Stimulated activated CD4-positive, alpha-beta T cell treated with anti-CD3 and anti-CD28 coated beads, Interleukin-2, amount 100 ng/mL, for 24 hours (primary cell): Measurements from ENCODE around the gene ANTXR2.

Experiments
- DNase-seq, 2 donors: peaks; one replicate each; pipeline ENCODE4 v3.0.0-alpha.2; 2020

Gene ANTXR2

DNA sequence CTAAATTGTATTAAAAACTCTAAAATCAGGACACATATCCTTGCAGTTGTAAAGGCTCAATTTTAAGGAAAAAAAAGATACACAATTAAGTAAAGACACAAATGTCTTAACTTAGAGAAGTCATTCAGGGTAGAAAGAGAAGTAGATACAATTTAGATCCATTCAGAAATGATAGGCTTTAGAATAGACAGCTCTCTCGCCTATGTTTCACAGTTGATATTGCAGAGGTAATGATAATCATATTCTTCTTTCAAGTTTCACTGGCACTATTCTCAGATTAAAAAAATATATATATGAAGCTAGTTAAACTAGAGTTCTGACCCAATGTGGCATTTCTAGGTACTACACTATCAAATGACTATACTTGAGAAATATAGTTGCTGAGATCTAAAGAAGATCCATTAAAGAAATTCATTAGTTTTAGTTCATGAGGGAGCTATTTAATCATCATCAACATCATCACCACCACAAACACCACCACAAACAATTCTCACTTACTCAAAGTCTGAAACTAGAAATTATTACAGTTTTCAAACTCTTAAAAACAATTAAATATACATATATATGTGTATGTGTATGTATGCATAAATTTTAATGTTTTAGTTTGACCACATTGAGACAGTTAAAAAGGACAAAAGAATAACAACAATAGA is 93.1 kb downstream of the ANTXR2 start:
- DNase-seq = no peak

DNA sequence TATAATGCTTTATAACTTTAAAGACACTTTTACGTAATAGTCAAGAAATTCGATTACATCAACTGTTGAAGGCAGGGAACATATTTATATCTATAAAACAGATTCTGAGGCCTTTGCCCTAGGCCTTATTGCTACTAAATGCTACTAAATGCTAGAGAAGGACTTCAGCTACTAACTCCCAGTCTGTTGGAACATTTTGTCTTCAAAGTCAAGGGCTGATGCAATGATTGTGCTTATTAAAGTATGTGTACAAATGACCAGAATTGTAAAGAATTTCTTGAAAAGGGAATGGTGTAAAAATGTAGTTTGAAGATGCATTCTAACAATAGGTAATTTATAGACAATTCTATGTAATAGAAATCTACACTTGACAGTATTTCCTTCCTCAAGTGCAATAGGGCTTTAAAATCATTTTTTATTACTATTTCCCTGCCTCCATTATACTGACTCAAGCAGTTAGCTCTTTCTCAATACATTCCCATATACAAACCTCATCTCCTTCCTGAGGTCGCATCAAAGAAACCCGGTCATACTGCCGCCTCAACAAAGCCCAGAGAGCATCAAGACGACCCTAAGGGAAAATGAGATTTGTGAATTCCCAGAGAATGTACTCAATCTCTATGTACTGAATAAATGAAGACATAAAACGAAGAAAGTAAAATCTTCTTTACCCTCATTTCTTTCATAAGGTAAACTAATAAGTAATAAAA is 95.7 kb downstream of the ANTXR2 start:
- no peak for DNase-seq

DNA sequence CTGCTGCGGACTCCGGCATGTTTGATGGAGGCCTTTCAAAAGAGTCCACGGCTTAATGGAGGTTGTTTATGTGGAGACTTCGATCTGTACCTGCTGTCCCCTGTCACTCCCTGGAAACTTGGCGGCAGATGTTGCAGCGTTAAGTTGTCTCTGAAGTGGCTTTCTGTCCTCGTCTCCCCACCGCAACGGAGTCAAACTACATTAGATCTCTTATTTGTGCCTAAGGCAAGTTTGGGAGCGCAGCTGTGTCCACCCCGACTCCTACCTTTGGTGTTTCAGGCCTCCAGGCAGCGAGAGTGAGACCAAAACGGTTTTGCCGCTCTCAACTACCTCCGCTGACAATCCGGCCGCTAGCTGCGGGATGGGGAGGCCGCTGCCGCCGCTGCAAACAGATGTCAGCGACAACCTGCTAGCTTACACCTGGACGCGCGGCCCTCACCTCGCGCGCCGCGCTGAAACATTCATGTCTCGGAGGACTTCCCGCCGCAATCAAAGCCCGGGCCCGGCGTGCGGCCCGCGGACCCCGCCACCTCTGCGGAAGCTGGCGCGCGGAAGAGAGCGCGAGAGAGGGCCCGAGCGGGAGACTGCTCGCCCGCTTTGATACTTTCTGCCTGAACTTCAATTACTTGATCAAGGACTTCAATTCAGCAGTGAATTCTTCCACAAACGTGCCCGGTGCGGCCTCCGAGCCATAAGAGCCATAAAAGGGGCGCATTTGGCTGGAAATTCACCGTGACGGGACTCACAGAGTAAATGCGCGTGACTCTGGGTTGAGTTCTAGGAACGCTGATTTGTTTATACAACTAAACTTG is 108.4 kb downstream of the ANTXR2 start:
- DNase-seq = no peak

DNA sequence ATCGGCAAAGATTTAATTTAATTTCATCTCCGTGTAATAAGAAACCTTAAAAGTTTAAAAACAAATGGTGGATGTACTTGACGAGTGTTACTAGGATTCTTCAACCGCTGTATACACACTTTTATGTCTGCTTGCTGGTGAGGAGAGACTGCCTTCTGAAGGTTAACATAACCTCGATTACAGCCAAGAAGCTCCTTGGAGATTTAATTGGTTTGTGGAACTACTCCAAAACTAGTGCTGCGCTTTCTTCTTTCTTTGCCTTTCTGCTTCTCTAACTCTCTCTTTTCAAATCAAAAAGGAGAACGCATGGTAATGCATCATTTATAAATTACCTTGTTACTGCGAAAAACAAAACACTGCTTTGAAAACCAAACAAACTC is 109.0 kb downstream of the ANTXR2 start:
- no peak for DNase-seq

DNA sequence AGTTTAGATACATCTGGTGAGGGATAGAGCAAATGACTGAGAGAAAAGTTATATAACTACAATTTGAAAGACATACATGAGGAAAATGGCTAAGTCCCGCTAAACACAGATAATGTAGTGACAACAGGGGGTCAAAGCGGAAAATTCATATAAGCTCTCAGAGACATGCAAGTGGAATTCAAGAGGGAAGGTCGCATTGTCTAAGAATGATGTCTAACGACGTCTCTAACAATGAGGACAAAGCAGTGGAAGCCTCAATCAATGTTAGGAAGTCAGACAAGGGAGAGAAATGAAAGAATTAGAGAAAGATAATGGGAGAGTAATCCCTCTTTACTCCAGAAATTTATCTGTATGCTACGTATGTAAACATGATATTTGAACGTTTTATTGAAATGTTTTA is 113.4 kb downstream of the ANTXR2 start:
- no peak for DNase-seq

DNA sequence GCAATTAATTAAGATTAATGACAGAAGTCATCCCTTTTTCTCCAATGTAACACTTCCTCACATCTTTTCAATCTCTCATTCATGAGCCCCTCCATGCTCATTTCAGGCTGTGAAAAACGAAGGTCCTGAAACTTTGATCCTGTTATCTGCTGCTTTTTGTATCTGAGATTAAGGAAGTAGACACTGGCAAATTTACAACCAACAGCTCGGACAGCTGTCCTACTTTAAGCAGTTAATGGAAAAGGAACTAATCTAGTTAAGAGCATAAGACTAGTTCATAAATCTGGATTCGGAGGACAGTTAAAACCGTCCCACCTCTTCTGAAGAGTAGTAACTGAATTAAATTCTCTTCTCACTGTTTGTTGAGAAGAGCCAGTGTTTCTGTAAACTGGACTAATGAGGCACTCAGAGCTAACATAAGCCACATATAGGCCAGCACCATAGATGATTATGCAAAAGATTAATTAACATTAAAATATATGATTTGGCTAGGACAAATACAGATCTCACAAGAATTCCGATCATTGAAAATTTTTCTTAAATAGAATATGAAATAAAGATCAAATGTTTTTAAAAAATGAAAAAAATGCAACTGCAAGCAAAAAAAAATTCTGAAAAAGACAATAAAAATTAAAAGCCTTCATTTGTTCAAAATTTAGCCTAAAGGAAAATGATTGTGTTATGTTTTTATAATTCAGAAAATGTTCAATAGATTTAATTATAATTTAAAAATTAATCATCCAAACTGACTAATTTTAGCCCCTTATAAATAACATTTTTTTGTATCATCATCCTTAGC is 114.4 kb downstream of the ANTXR2 start:
- no peak for DNase-seq

DNA sequence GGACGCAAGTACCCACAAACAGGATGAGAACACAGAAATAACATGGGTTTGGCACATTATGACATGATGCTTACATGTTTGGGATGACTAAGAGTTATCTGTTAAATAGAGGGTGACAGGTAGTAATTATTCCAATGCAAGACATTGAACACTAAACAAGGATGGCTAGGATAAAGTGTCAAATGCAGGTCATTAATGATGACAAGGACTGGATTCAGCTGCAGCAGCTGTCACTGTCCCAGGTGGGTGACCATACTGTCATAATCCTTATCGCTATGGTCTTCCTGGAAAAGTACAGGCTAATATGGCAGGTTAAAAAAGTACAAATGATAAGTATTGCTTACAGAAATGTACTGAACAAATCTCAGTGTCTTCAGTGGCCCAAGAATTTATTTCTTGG is 123.9 kb downstream of the ANTXR2 start:
- no peak for DNase-seq

DNA sequence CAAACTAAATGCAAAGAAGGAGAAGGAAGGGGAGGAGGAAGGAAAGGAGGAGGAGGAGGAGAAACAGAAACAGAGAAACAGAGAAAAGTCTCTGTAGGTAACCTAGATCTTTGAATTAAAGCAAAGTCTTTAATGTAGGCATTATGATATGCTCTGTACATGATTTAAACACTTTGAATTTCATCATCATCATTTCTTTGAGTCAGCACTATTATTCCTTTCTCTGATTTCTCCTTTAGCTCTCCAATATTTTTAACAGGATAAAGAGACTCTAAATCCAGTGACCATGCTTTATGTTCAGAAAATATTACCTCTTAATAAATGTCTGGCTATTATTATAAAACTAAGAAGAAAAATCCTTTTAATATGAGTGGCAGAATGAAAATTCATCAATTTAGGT is 124.3 kb downstream of the ANTXR2 start:
- no peak for DNase-seq

DNA sequence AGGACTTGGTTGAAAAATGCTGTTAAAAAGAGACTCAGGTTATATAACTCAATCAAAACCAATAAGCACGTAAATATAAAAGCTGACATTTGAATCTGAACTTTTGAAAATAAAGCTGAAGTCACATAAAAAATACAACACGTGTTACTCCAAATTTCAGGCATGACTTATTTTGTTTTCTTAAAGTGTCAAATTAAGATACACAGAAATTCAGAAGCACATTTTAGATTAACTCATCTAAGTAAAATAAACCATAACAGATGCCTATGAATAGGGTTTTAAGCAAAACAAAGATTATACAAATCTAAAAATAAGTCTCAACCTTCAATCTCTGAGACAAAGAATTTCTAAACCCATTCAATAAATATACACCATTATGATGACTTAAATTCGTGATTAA is 124.8 kb downstream of the ANTXR2 start:
- no peak for DNase-seq

DNA sequence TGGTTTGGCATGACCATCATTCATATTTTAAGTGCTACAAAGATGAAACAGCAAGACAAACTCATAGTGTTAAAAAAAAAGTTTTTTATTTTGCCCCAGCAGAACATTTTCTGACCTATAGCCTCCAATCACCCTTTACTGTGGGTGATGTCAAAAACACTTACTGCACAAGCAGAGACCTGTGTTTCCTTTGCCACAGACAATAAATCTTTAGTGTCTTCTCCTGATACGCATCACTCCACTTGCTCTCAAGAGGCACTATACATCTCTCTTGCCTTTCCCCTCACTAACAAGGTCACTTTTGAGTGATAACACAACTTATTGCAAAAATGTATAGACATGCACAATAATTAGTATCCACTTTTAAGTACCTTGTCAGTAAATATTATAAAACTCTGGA is 125.6 kb downstream of the ANTXR2 start:
- no peak for DNase-seq

DNA sequence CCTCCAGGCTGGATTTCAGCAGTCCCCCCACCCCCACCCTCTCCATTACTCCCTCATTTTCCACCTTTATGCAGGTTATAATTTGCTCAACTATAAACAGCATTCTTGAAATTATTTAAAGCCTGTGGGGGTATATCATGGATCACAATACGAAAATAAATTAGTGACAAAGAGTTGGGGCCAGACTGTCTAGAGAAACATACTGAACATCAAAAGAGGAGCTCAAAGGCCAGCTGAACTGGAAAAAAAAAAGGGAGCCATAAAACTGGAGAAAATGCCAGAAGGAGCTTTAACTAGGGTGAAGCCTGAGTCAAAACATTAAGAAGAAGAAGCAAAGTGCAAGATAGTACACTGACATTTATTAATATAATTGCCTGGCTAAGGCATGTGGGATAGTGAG is 137.8 kb downstream of the ANTXR2 start:
- DNase-seq = no peak

DNA sequence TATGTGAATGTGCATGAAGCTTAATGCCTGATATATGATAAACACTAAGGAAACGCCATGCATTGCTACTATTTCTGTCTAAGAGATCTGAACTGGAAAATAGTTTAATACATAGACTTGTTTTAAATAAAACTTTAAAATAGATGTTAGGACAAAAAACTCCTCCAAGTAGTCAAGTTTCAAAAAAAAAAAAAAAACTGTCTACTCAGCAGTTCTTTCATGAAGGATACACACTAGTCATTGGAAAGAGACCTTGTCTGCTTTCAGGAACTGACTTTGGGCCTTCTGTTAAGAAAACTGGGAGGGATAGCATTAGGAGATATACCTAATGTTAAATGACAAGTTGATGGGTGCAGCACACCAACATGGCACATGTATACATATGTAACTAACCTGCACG is 138.4 kb downstream of the ANTXR2 start:
- no peak for DNase-seq

DNA sequence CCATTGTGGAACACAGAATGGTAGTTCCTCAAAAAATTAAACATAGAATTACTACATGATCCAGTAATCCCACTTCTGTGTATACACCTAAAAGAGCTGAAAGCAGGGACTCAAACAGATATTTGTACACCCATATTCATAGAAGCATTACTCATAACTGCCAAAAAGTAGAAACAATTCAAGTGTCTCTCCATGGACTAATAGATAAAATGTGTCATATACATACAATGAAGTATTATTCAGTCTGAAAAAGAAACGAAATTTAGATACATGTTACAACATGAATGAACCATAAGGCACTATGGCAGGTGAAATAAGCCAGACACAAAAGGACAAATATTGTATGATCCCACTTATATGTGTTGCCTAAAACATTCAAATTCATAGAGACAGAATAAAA is 145.1 kb downstream of the ANTXR2 start:
- no peak for DNase-seq

DNA sequence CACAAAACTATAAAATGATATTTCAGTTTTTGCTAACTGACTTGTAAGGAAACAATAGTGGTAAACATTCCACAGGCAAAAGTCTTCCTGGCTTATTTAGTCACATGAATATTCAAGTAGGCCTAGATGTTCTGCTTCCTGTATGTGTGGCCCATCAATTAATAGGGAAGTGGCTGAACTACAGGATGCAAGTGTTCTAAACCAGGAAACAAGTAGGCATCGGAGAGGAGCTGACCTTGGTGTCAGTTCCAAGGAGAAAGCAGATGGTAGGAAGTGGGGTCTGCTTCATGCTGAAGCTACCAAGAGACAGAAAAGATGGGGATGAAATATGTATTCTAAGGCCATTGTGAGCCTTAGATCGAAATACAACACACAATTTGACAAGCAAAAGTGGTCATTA is 149.7 kb downstream of the ANTXR2 start:
- no peak for DNase-seq

DNA sequence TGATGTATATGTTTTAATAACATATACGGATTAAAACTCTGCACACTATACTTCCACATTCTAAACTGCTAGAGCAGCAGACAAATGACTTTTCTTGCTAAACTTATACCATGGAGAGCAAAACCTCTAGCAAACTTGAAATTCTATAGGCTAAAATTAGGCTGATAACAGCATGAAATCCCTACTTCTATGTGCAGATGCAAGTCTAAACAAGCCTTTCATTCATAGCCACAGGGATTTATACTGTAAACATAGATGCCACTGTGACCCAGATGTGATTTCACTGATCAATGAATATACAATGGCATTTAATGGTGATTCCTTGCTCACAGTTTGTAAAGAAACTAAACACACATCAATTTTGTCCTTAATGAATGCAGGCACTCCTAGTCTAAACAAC is 151.0 kb downstream of the ANTXR2 start:
- no peak for DNase-seq

DNA sequence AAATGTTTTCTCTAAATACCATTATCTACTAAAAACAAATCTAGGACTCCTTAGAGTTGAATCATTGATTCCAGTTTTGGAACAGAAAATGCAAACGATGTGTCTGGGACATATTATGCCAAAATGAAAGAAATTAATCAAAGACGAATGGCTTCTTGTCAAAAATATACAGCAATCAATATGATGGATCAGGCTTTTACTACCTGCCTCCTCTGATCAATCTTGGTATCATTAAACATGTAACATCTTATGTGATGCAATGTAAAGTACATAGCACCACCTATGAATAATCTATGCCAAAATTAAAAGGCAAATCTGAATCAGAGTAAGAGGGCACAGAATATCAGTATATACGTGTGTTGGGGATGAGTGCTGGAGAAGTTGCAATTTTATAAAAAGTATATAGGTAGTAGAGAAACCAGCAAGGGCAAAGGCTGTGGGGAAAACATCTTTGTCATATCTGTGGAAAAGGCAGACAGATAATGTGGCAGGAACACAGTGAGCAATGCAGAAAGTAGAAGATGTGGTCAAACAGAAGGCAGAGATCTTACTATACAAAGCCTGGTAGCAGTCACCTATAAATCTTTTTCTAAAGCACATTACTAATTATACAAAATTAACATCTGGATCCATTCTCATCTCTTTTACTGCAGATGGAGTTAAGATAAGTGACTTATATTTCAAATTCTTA is 152.7 kb downstream of the ANTXR2 start:
- DNase-seq = no peak

DNA sequence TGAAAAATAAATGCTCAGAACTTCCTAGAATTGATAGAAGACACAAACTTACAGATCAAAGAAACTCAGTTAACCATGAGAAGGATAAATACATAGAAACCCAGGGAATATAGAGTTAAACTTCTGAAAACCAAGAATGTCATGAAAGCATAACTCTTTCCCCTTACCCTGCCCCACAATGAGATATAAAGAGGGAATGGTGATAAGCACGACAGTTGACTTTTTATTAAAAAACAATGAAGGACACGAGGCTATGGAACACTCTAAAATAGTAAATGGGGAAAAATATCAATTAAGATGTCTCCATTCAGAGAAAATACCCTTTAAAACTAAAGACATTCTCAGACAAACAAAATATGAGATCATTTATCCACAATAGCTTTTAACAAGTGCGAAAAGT is 154.7 kb downstream of the ANTXR2 start:
- DNase-seq = no peak

DNA sequence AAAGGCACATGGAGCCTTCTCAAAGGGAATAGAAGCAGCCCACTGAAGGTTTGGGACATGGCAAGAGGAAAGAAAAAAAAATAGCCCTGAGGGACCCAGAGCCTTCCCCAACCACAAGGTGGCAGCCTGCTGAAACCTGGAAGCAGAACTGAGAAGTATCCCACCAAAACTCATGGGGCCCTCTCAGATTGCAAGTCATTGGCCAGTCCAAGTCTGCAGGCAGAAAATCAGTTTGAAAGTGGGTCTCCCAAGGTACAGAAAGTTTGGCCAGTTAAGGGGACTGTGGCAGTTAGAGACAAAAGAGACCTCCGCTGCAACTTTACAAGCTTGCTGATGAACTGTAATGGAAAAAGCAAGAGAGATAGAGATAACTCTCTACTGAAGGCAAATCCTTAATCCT is 155.8 kb downstream of the ANTXR2 start:
- peak; percentile 56 to 60 for DNase-seq

DNA sequence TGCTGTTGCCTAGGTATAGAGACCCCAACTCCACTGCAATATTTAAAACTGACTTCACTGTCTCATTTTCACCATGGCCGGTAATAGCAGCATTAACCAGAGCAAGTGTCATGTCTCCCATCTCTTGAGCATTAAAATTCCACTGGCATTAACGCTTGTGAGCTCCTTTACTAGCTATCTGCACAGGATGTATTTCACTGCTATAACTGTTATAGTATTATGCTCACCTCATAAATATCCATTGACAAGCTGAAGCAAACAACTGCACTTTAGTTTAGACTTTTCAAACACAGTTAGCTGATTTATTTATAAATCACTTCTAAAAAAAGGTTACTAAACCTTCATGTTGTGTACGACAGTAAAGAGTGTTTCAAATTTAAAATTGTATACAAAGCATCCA is 157.8 kb downstream of the ANTXR2 start:
- no peak for DNase-seq

DNA sequence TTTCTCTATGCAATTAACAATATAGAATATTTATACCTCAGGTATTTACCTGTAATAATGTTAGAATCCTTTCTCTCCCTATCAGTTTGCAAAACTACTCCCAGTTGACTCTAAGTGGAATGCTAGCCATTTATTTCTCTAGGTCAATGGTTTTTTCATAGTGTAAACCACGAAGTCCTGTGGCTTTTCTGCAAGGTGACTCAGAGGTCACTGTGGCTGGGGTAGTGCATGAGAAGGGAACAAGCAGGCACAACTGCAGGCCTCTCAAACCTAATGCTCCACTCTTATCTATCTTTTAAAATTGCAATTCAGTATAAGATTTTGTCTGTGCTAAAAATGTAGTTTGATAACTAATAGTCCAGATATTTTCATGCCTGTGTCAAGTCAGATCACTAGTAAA is 159.4 kb downstream of the ANTXR2 start:
- DNase-seq = no peak

DNA sequence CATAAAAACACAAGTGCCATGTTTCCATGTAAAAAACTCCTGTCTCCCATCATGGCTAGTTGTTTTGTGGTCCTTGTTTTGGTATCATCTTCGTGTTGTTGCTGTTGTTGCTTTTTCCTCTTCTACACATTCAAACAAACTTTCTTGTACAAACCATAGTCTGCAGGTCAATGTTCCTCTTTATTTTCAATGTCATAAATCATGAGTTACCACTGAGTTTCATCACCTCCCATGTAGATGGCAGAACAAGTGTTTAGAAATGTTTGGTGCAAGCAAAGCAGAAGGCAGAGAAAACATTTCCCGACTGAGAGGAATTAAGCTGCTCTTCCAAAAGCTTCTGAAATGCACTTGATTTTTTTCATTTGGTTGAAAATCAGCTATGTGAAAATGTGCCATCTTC is 166.0 kb downstream of the ANTXR2 start:
- no peak for DNase-seq

DNA sequence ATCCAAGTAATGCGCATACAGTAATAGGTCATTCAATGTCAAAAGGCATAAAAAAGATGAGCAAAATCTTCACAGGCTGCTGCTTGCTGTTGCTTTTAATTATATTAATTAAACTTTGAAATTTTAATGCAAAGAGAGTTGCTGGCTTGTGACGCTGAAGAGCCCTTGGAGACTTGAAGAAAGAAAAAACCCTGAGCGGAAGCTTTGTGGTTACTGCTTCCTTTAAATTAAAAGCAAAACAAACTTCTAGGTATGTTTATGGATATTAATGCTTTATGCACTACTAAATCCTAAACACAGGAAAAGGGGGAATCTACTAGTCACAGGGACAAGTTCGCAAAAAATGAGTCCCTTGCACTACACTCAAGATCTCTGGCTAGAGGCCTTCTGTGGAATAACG is 166.7 kb downstream of the ANTXR2 start:
- no peak for DNase-seq

DNA sequence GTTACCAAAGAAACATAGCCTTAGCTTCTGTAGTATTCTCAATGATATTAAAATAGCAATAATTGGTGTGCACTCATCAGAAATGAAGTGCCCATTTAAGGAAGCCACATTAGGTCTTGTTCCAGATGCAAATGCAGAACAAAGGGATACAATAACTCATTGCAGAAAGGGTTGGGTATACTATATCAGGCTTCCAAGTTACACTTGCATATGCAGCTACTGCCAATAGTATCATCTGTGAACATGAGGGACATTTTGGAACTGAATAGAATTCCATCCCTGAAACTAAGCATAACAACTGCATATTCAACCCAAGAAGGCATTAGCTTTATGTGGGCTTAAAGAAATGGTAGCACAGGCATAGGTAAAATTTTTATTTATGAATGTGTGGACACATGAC is 167.8 kb downstream of the ANTXR2 start:
- DNase-seq = no peak
